ENCODE data around the gene RFFL. TPM values are rescaled to one million over a fixed set of nuclear protein-coding genes. Genes with fewer than 3 reads are reported as not detected.

Gene RFFL
- total RNA-seq, 1 donor from 2014 or later = 9.5 TPM

DNA sequence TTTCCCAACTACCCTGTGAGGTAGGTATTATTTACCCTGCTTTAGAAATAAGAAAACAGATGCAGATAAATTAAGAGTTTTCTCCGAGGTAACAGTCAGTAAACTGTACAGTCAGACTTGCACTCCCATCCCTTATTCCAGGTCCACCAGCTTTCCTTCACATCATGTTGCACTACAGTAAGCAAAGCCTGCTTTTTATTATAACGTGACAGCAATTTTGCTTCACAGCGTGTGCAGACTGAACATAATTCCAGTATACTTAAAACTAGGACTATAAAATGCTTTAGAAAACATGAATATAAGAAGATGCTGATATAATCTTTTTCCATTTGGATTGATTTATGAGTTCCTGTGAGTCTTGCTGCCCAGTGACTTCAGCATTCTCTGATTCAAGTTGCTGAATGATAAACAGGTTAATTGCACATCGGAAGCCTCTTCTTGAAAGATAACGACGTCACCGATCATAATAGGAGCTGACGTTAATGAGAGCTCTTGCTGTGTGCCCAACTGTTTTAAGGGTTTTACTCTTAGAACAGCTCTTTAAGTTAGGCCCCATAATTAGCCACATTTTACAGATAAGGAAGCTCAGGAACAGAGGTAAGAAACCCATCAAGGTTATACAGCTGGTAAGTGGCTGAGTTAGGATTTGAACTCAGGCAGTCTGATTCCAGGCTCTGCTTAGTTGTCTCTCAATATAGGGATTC is 81.8 kb downstream of the RFFL start:
- FAIRE-seq = no peak
- DNase-seq (ENCODE audit: low read depth) = peak; percentile 38
- Histone ChIP-seq H3K79me2 (ENCODE audit: insufficient read depth, low read length) (peaks cover 44% of the 10 kb centered on the region), H3K27me3 (ENCODE audit: insufficient read depth, low read length) (no peaks in the 10 kb centered on the region), H3K4me1 (ENCODE audit: insufficient read depth, low read length) (peaks cover 14% of the 10 kb centered on the region), H4K20me1 (ENCODE audit: insufficient read depth, low read length) (no peaks in the 10 kb centered on the region), H3K4me2 (ENCODE audit: low read length) (peak overlapping the region; percentile 89), H3K27ac (ENCODE audit: low read depth, low read length) (peak overlapping the region; percentile 99), H3K36me3 (ENCODE audit: insufficient read depth, low read length) (peaks cover 4% of the 10 kb centered on the region), H3K9ac (ENCODE audit: low read length) (peak overlapping the region; percentile 100), H3K9me3 (ENCODE audit: insufficient read depth, low read depth, low read length) (no peaks in the 10 kb centered on the region), H3K4me3 (ENCODE audit: insufficient read depth, low read depth, low read length) (peak overlapping the region; percentile 84), H2AFZ (ENCODE audit: low read depth, low read length) (no peak overlapping the region)
- H3K9me3 Mint-ChIP-seq (ENCODE audit: unreplicated experiment) = no peaks in the 10 kb centered on the region
- H3K4me1 Mint-ChIP-seq (ENCODE audit: low read depth, unreplicated experiment) = peaks cover 11% of the 10 kb centered on the region
- TF ChIP-seq EZH2 (IDR thresholded peaks at IDR 0.05; ENCODE audit: insufficient read depth, low read length) (no peak), CTCF (IDR thresholded peaks at IDR 0.05; ENCODE audit: insufficient read depth, low read depth, low read length) (no peak)
- peak overlapping the region; percentile 96 for H3K4me3 Mint-ChIP-seq (ENCODE audit: unreplicated experiment)
- H3K36me3 Mint-ChIP-seq (ENCODE audit: low read depth, unreplicated experiment) = peaks cover 8% of the 10 kb centered on the region
- peak overlapping the region; percentile 94 for H3K27ac Mint-ChIP-seq (ENCODE audit: unreplicated experiment)
- H3K27me3 Mint-ChIP-seq (ENCODE audit: low read depth, unreplicated experiment) = no peaks in the 10 kb centered on the region

DNA sequence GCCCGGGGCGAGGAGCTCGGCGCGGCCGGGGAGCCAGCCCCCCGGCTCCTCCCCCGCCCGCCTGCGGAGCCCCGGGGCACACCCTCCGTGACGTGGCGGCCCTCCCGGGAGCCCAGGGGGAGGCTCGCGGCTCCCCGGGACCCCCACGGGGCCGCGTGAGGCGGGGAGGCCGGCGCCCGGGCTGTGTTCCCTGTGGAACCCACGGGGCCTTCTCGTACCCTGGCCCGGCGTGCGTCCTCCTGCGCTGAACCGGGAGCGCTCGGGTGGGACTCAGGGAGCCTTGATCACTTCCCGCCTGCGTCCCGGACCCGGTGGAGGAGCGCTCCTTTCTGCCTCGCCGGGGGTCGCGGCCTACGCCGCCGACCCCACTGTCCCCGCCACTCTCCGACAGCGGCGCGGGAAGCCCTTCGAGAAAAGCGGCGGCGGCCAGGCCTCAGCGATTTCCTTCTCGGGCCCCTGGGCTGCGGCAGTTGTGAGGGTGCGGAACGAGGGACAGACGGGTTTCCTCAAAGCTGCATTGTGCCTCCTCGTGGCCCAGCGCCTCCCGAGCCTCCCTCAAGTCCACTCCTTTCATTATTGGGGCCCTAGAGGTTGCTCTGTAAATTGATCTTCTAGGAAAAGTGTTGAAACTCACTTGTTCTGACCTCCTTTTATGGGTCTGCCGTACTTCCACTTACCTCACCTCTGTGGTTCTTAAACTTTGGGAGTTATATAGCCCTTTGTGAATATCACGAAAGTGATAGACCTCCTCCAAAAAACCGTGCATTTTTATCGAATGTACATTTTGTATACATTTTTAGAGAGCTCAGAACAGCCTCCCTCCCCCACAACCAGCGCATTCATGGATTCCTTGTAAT is 82.6 kb downstream of the RFFL start:
- peaks cover 3% of the 10 kb centered on the region for H3K36me3 ChIP-seq (ENCODE audit: insufficient read depth, low read length)
- H3K9ac ChIP-seq (ENCODE audit: low read length) = peak overlapping the region; percentile 100
- no peaks in the 10 kb centered on the region for H3K9me3 ChIP-seq (ENCODE audit: insufficient read depth, low read depth, low read length)
- peaks cover 44% of the 10 kb centered on the region for H3K79me2 ChIP-seq (ENCODE audit: insufficient read depth, low read length)
- peaks cover 11% of the 10 kb centered on the region for H3K4me1 Mint-ChIP-seq (ENCODE audit: low read depth, unreplicated experiment)
- no peaks in the 10 kb centered on the region for H3K9me3 Mint-ChIP-seq (ENCODE audit: unreplicated experiment)
- FAIRE-seq = peak; percentile 20
- H3K4me3 Mint-ChIP-seq (ENCODE audit: unreplicated experiment) = peak overlapping the region; percentile 96
- H4K20me1 ChIP-seq (ENCODE audit: insufficient read depth, low read length) = no peaks in the 10 kb centered on the region
- H3K4me3 ChIP-seq (ENCODE audit: insufficient read depth, low read depth, low read length) = peak overlapping the region; percentile 84
- no peaks in the 10 kb centered on the region for H3K27me3 ChIP-seq (ENCODE audit: insufficient read depth, low read length)
- peak overlapping the region; percentile 99 for H3K27ac ChIP-seq (ENCODE audit: low read depth, low read length)
- H3K36me3 Mint-ChIP-seq (ENCODE audit: low read depth, unreplicated experiment) = peaks cover 6% of the 10 kb centered on the region
- peaks cover 14% of the 10 kb centered on the region for H3K4me1 ChIP-seq (ENCODE audit: insufficient read depth, low read length)
- peak overlapping the region; percentile 72 for H2AFZ ChIP-seq (ENCODE audit: low read depth, low read length)
- DNase-seq (ENCODE audit: low read depth) = peak; percentile 71
- no peaks in the 10 kb centered on the region for H3K27me3 Mint-ChIP-seq (ENCODE audit: low read depth, unreplicated experiment)
- H3K4me2 ChIP-seq (ENCODE audit: low read length) = peak overlapping the region; percentile 89
- TF ChIP-seq CTCF (IDR thresholded peaks at IDR 0.05; ENCODE audit: insufficient read depth, low read depth, low read length) (peak; percentile 29), EZH2 (IDR thresholded peaks at IDR 0.05; ENCODE audit: insufficient read depth, low read length) (no peak)
- H3K27ac Mint-ChIP-seq (ENCODE audit: unreplicated experiment) = peak overlapping the region; percentile 94

All from astrocyte (in vitro differentiated cells and primary cell).